Lower leg skin (tissue), 3 donors: ENCODE measurements around the gene PLA2G4A.

Source experiments
- POLR2A ChIP-seq, 2 donors: fragments of 450-650 bp; IDR thresholded peaks; one replicate each; pipeline ENCODE4 v1.6.1; 2016 to 2017; ENCODE audit warnings: antibody characterized with exemption in 2 of 2, mild to moderate bottlenecking in 1 of 2, moderate library complexity in 1 of 2
- TF ChIP-seq, protein P1 (sequence below), 3 donors: fragments of 450-650 bp; IDR thresholded peaks; one replicate each; pipeline ENCODE4 v1.5.1; 2016; ENCODE audit warnings: antibody characterized with exemption in 3 of 3, mild to moderate bottlenecking in 3 of 3, moderate library complexity in 2 of 3

DNA sequence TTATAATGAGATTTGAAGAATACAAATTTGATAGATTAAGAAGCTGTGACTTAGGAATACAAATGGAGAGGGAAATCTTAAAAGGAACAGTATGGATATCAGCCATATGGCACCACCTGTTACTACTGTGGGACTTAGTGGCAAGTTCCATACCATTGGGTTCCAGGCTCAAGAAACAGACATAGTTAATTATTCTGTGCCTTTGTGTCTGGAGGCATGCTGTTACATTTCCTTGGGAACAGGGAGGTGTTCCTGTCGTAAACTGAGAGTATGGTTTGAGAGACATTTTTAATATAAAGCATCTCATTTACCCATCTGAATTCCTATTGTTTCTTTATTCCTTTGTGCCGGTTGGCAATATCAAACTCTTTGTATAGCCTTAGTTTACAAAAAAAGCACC lies 15.2 kb downstream of the PLA2G4A start:
- TF ChIP-seq POLR2A (IDR thresholded peaks at IDR 0.05): no peak
- TF ChIP-seq, protein P1, sequence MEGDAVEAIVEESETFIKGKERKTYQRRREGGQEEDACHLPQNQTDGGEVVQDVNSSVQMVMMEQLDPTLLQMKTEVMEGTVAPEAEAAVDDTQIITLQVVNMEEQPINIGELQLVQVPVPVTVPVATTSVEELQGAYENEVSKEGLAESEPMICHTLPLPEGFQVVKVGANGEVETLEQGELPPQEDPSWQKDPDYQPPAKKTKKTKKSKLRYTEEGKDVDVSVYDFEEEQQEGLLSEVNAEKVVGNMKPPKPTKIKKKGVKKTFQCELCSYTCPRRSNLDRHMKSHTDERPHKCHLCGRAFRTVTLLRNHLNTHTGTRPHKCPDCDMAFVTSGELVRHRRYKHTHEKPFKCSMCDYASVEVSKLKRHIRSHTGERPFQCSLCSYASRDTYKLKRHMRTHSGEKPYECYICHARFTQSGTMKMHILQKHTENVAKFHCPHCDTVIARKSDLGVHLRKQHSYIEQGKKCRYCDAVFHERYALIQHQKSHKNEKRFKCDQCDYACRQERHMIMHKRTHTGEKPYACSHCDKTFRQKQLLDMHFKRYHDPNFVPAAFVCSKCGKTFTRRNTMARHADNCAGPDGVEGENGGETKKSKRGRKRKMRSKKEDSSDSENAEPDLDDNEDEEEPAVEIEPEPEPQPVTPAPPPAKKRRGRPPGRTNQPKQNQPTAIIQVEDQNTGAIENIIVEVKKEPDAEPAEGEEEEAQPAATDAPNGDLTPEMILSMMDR (IDR thresholded peaks at IDR 0.05): no peak
